ENCODE data around the gene CLCN2.
"Not testable (repeated sequence)": the region's sequence is repeated elsewhere in the genome, so short reads cannot be mapped to it uniquely, and the experiment has no call there.

Gene CLCN2

GRCh38 chr3:184345317-184346144, 15.9 kb downstream of the CLCN2 start:
- DNase-seq (ENCODE audit: low spot score): peak; percentile 95

- no peak for DNase-seq (ENCODE audit: low spot score)
These were observed 16.7 kb downstream of the CLCN2 start for GRCh38 chr3:184344579-184345316.

GRCh38 chr3:184343200-184343876, 18.1 kb downstream of the CLCN2 start:
- no peak for DNase-seq (ENCODE audit: low spot score)

- no peak for DNase-seq (ENCODE audit: low spot score)
These were observed 19.5 kb downstream of the CLCN2 start for GRCh38 chr3:184341925-184342324.

- DNase-seq (ENCODE audit: low spot score): not testable (repeated sequence)
These were observed 21.8 kb downstream of the CLCN2 start for GRCh38 chr3:184339451-184340135.

GRCh38 chr3:184339001-184339400, 22.4 kb downstream of the CLCN2 start:
- DNase-seq (ENCODE audit: low spot score): no peak

GRCh38 chr3:184338511-184338945, 22.9 kb downstream of the CLCN2 start:
- no peak for DNase-seq (ENCODE audit: low spot score)

GRCh38 chr3:184337981-184338380, 23.4 kb downstream of the CLCN2 start:
- DNase-seq (ENCODE audit: low spot score): no peak

GRCh38 chr3:184337399-184337714, 24.0 kb downstream of the CLCN2 start, which contains the start of gene FAM131A:
Gene FAM131A, plus strand, starts transcription at chr3:184337600. Its CDS starts 31 bp downstream, at chr3:184337631.
- no peak for DNase-seq (ENCODE audit: low spot score)

GRCh38 chr3:184336547-184337398, 24.6 kb downstream of the CLCN2 start:
- peak; percentile 71 for DNase-seq (ENCODE audit: low spot score)

GRCh38 chr3:184335661-184336546, 25.5 kb downstream of the CLCN2 start:
- peak; percentile 71 for DNase-seq (ENCODE audit: low spot score)

- DNase-seq (ENCODE audit: low spot score): peak; percentile 62
These were observed 26.1 kb downstream of the CLCN2 start for GRCh38 chr3:184335291-184335660.

- DNase-seq (ENCODE audit: low spot score): peak; percentile 77
These were observed 26.8 kb downstream of the CLCN2 start for GRCh38 chr3:184334470-184335158.

GRCh38 chr3:184333700-184334099, 27.7 kb downstream of the CLCN2 start:
- DNase-seq (ENCODE audit: low spot score): no peak

- DNase-seq (ENCODE audit: low spot score): no peak
These were observed 28.2 kb downstream of the CLCN2 start for GRCh38 chr3:184333190-184333589.

- DNase-seq (ENCODE audit: low spot score): peak; percentile 73
These were observed 28.9 kb downstream of the CLCN2 start for GRCh38 chr3:184332370-184333090.

GRCh38 chr3:184328516-184328915, 32.9 kb downstream of the CLCN2 start:
- DNase-seq (ENCODE audit: low spot score): no peak

- DNase-seq (ENCODE audit: low spot score): no peak
These were observed 34.2 kb downstream of the CLCN2 start for GRCh38 chr3:184327171-184327570.
